22Rv1 (cell line): ENCODE data around the gene CAPZB.

Experiments used
- ZFX ChIP-seq: fragments of 450-650 bp; IDR thresholded peaks from 2 replicates; pipeline ENCODE4 v1.6.1; 2017; ENCODE audit warnings: antibody characterized with exemption, borderline replicate concordance
- TF ChIP-seq, protein P1 (sequence below): fragments of 450-650 bp; IDR thresholded peaks from 2 replicates; pipeline ENCODE4 v1.5.1; 2017; ENCODE audit warnings: mild to moderate bottlenecking

DNA sequence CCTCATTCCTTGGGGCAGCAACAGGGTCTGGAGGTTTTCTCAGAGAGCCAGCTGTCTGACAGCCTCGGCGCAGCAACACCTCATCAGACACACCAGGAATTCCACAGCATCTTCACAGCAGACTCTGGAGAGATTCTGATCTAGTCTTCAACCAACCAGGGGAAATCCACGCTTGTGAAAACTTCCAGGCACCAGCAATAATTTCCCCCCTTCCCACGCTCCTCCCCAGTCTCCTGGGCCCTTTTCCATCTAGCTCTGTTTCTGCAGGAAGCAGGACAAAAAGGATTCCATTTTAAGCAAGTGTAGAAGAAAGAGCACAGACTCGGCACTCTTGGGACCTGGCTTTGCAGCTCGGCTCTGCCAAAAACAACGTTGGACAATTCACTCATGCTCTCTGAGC lies 44.3 kb upstream of the CAPZB start:
- TF ChIP-seq, protein P1, sequence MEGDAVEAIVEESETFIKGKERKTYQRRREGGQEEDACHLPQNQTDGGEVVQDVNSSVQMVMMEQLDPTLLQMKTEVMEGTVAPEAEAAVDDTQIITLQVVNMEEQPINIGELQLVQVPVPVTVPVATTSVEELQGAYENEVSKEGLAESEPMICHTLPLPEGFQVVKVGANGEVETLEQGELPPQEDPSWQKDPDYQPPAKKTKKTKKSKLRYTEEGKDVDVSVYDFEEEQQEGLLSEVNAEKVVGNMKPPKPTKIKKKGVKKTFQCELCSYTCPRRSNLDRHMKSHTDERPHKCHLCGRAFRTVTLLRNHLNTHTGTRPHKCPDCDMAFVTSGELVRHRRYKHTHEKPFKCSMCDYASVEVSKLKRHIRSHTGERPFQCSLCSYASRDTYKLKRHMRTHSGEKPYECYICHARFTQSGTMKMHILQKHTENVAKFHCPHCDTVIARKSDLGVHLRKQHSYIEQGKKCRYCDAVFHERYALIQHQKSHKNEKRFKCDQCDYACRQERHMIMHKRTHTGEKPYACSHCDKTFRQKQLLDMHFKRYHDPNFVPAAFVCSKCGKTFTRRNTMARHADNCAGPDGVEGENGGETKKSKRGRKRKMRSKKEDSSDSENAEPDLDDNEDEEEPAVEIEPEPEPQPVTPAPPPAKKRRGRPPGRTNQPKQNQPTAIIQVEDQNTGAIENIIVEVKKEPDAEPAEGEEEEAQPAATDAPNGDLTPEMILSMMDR: no peak
- TF ChIP-seq ZFX: no peak
